Heart left ventricle (tissue), 16 donors: ENCODE measurements around the gene FAM219A. TPM values are rescaled to one million over a fixed set of nuclear protein-coding genes. Genes with fewer than 3 reads are reported as not detected.
"Not testable (repeated sequence)": the region's sequence is repeated elsewhere in the genome, so short reads cannot be mapped to it uniquely, and the experiment has no call there.

Source experiments
- ATAC-seq, 4 donors: fragments of 200-7000 bp; cut with Tn5 transposase; one replicate each; pipeline ENCODE4 v1.9.1; 2020 to 2022; ENCODE audit warnings: moderate library complexity in 4 of 4, mild to moderate bottlenecking in 3 of 4, moderate number of reproducible peaks in 1 of 4
- DNase-seq, 5 donors: peaks; one replicate each; pipeline ENCODE4 v3.0.0-alpha.2; 2020
- H3K27ac ChIP-seq, 12 donors: fragments of 200-600 bp; sonication (generic) in 4 of 12; one replicate each; pipeline versions ENCODE4 v1.5.0 to v1.8.0; 2016 to 2022; ENCODE audit warnings: mild to moderate bottlenecking in 2 of 12
- H3K27me3 ChIP-seq, 9 donors: fragments of 200-600 bp; sonication (generic) in 2 of 9; one replicate each; pipeline versions ENCODE4 v1.5.1 to v1.8.0; 2016 to 2022; ENCODE audit warnings: mild to moderate bottlenecking in 3 of 9
- H3K36me3 ChIP-seq, 9 donors: fragments of 200-600 bp; sonication (generic) in 2 of 9; one replicate each; pipeline versions ENCODE4 v1.5.0 to v1.8.0; 2018 to 2022; ENCODE audit warnings: mild to moderate bottlenecking in 2 of 9
- H3K4me1 ChIP-seq, 12 donors: fragments of 200-600 bp; sonication (generic) in 4 of 12; one replicate each; pipeline versions ENCODE4 v1.5.0 to v1.8.0; 2016 to 2022; ENCODE audit warnings: mild to moderate bottlenecking in 3 of 12
- H3K4me3 ChIP-seq, 12 donors: fragments of 200-600 bp; sonication (generic) in 4 of 12; one replicate each; pipeline versions ENCODE4 v1.5.0 to v1.8.0; 2017 to 2022; ENCODE audit warnings: mild to moderate bottlenecking in 9 of 12, moderate library complexity in 4 of 12
- H3K9me3 ChIP-seq, 12 donors: fragments of 200-600 bp; sonication (generic) in 4 of 12; one replicate each; pipeline versions ENCODE4 v1.5.0 to v1.8.0; 2016 to 2022; ENCODE audit warnings: mild to moderate bottlenecking in 1 of 12
- CTCF ChIP-seq, 12 donors: fragments of 200-600 bp; sonication (generic) in 4 of 12; IDR thresholded peaks; one replicate each; pipeline versions ENCODE4 v1.5.0 to v1.8.0; 2018 to 2022; ENCODE audit warnings: antibody characterized with exemption in 12 of 12, mild to moderate bottlenecking in 5 of 12
- POLR2A ChIP-seq, 2 donors: fragments of 450-650 bp; IDR thresholded peaks; one replicate each; pipeline ENCODE4 v1.6.1; 2017; ENCODE audit warnings: antibody characterized with exemption in 2 of 2, mild to moderate bottlenecking in 2 of 2, moderate library complexity in 2 of 2
- WGBS, 4 donors: extraction: QIAGEN DNeasy Blood & Tissue Kit in 2 of 4; methylation state at CpG; one replicate each; pipeline versions ENCODE4 v1.1.5 to v1.1.7; 2013 to 2018; 5-methylcytosine and 5-hydroxymethylcytosine counted together
- intact Hi-C, 10 donors: fragments of 100-400 bp; cut with DNase I; formaldehyde crosslinking; loops; one replicate each; pipeline versions ENCODE4 v1.11.1 to v1.14.2; 2022
- polyA plus RNA-seq, 2 donors: library from polyadenylated mRNA; stranded (reverse); fragments of 200-250 nt; gene quantifications; one replicate each; pipeline ENCODE4 v1.2.3, GENCODE V29; 2013
- total RNA-seq, 9 donors: library from RNA; depleted of rRNA in 2 of 9; stranded (reverse); fragments of >200 nt in 2 of 9; fragmentation: NEBNext Ultra II Directional in 3 of 9; extraction: Animal tissue kit (Norgen Biotek cat#: 25700) in 3 of 9; gene quantifications; one replicate each; pipeline versions ENCODE4 v1.1.0 to v1.2.4, GENCODE V29; 2016 to 2023
- donor health status: ischemic (EF 13 %, LVEDD 7.1; RV severe dilation, severe dysfunction).
- donor health status: healthy with polysubstance abuse.
- donor health status: DM: no; HTN: yes; CAD: no.
- donor health status: DM: no; HTN: no; CAD: no.
- donor health status: ischemic (EF 25% LVEDD 6.9; RV normal size, moderate dysfunction).
- donor health status: ischemic (EF 25% LVEDD 5.7; RV mildly dilated, moderate dysfunction).
- donor health status: healthy.
- donor health status: DM: yes; HTN: yes; CAD: no.
- donor health status: ischemic (EF 35%, LVEDD 5.7; RV mildly dilated, moderate dysfunction).
- donor health status: nonischemic (EF 11% LVEDD 7.7; RV severe dilation, severe dysfunction).
- donor health status: DM: yes; HTN: yes; CAD: no.
- donor health status: PGD.
- donor health status: ischemic (EF 29% LVEDD 5.4; RV normal size, mild dysfunction).
- donor health status: nonischemic (EF 23%, LVEDD 6.1; RV moderate dilation, normal function).

Gene FAM219A
- total and polyA plus RNA-seq, 11 donors: 12.7 to 39.1 (median 25.9) TPM

- WGBS, 4 donors: 71 to 81% (median 75%) methylated on average over 2 of the region's 2 CpGs
- no peak for DNase-seq
- Histone ChIP-seq H3K27ac (peak overlapping the region in 4 of 12 donors; percentile 76 to 92 (median 78)), H3K4me3 (no peak overlapping the region), H3K9me3 (no peaks in the 10 kb centered on the region), H3K4me1 (peaks cover 0 to 25% (median 15%) of the 10 kb centered on the region in 12 donors), H3K36me3 (peaks cover 0 to 4% (median 0%) of the 10 kb centered on the region in 9 donors), H3K27me3 (no peaks in the 10 kb centered on the region)
- ATAC-seq: no peak
- TF ChIP-seq CTCF (IDR thresholded peaks at IDR 0.05) (no peak), POLR2A (IDR thresholded peaks at IDR 0.05) (no peak)
- intact Hi-C loops: no loop called here
These were observed 93.1 kb downstream of the FAM219A start for GRCh38 chr9:34365282-34365681.

- H3K36me3 ChIP-seq: peaks cover 0 to 4% (median 0%) of the 10 kb centered on the region in 9 donors
- intact Hi-C loops: no loop called here
- peak overlapping the region in 8 of 12 donors; percentile 3 to 29 (median 10) for H3K4me3 ChIP-seq
- H3K27me3 ChIP-seq: no peaks in the 10 kb centered on the region
- H3K4me1 ChIP-seq: peaks cover 0 to 25% (median 15%) of the 10 kb centered on the region in 12 donors
- 35 to 46% (median 39%) methylated on average over 13 of the region's 13 CpGs for WGBS, 4 donors
- peak overlapping the region; percentile 42 to 92 (median 76) for H3K27ac ChIP-seq
- H3K9me3 ChIP-seq: no peaks in the 10 kb centered on the region
- TF ChIP-seq CTCF (IDR thresholded peaks at IDR 0.05) (no peak), POLR2A (IDR thresholded peaks at IDR 0.05) (no peak)
- ATAC-seq: peak; percentile 70 to 92 (median 80)
- DNase-seq: peak in 4 of 5 donors; percentile 59 to 67 (median 64)
These were observed 94.6 kb downstream of the FAM219A start for GRCh38 chr9:34363619-34364351.

GRCh38 chr9:34362614-34363214 is 95.7 kb downstream of the FAM219A start:
- Histone ChIP-seq H3K27me3 (no peaks in the 10 kb centered on the region), H3K9me3 (peaks cover 0 to 5% (median 0%) of the 10 kb centered on the region in 12 donors), H3K27ac (peak overlapping the region in 11 of 12 donors; percentile 42 to 92 (median 77)), H3K36me3 (peaks cover 0 to 3% (median 0%) of the 10 kb centered on the region in 9 donors), H3K4me1 (peaks cover 0 to 25% (median 15%) of the 10 kb centered on the region in 12 donors), H3K4me3 (no peak overlapping the region)
- intact Hi-C loops: no loop called here
- WGBS, 4 donors: 93 to 100% (median 95%) methylated on average over 4 of the region's 4 CpGs
- ATAC-seq (no peak), DNase-seq (no peak)
- TF ChIP-seq CTCF (IDR thresholded peaks at IDR 0.05) (no peak), POLR2A (IDR thresholded peaks at IDR 0.05) (no peak)

- H3K27me3 ChIP-seq, intact Hi-C loops, DNase-seq, H3K4me3 ChIP-seq, H3K36me3 ChIP-seq, H3K27ac ChIP-seq, ATAC-seq, H3K4me1 ChIP-seq: not testable (repeated sequence)
- H3K9me3 ChIP-seq: peaks cover 0 to 26% (median 6%) of the 10 kb centered on the region in 12 donors
- 92 to 100% (median 97%) methylated on average over 1 of the region's 1 CpG for WGBS, 4 donors
These were observed 105.4 kb downstream of the FAM219A start for GRCh38 chr9:34352957-34353356.

- DNase-seq, intact Hi-C loops, ATAC-seq, H3K36me3 ChIP-seq, H3K27ac ChIP-seq, H3K4me3 ChIP-seq, H3K4me1 ChIP-seq, H3K27me3 ChIP-seq: not testable (repeated sequence)
- WGBS, 4 donors: 88 to 94% (median 91%) methylated on average over 7 of the region's 7 CpGs
- peaks cover 0 to 22% (median 6%) of the 10 kb centered on the region in 12 donors for H3K9me3 ChIP-seq
These were observed 106.2 kb downstream of the FAM219A start for GRCh38 chr9:34352122-34352652.
